Dermis microvascular lymphatic vessel endothelial cell (primary cell): ENCODE results near the gene COL25A1. TPM values are rescaled to one million over a fixed set of nuclear protein-coding genes. Genes with fewer than 3 reads are reported as not detected.
"Not testable (repeated sequence)": the region's sequence is repeated elsewhere in the genome, so short reads cannot be mapped to it uniquely, and the experiment has no call there.

Experiments used
- DNase-seq, 2 donors: peaks; one replicate each; pipeline versions ENCODE4 v3.0.0 to v3.0.0-alpha.2; 2010; ENCODE audit warnings: low read depth in 2 of 2
- total RNA-seq: library from RNA; depleted of rRNA; stranded (reverse); fragments of >200 nt; gene quantifications from 2 replicates; pipeline ENCODE4 v1.2.1, GENCODE V29; 2014

Gene COL25A1
- total RNA-seq, 1 donor from 2014 or later, result 0.13 TPM

- no peak for DNase-seq
Measured at GRCh38 chr4:109067508-109068235, 234.8 kb downstream of the COL25A1 start.

GRCh38 chr4:109065006-109065405 is 237.5 kb downstream of the COL25A1 start:
- DNase-seq, result no peak

- no peak for DNase-seq
Measured at GRCh38 chr4:109053257-109053656, 249.2 kb downstream of the COL25A1 start.

GRCh38 chr4:109052821-109053220 is 249.6 kb downstream of the COL25A1 start:
- DNase-seq, result no peak

- no peak for DNase-seq
Measured at GRCh38 chr4:109051054-109051453, 251.4 kb downstream of the COL25A1 start.

GRCh38 chr4:109049926-109050325 is 252.5 kb downstream of the COL25A1 start:
- no peak for DNase-seq

GRCh38 chr4:109046471-109047201 is 255.8 kb downstream of the COL25A1 start:
- peak in 1 of 2 donors; percentile 10 for DNase-seq

GRCh38 chr4:109044431-109044830 is 258.0 kb downstream of the COL25A1 start:
- DNase-seq, result no peak

GRCh38 chr4:109043286-109043685 is 259.2 kb downstream of the COL25A1 start:
- DNase-seq, result no peak

GRCh38 chr4:109041463-109042360 is 260.7 kb downstream of the COL25A1 start:
- DNase-seq, result no peak

GRCh38 chr4:109040441-109040840 is 262.0 kb downstream of the COL25A1 start:
- DNase-seq, result peak in 1 of 2 donors; percentile 36

- no peak for DNase-seq
Measured at GRCh38 chr4:109037026-109037425, 265.4 kb downstream of the COL25A1 start.

- no peak for DNase-seq
Measured at GRCh38 chr4:109033993-109034392, 268.5 kb downstream of the COL25A1 start.

GRCh38 chr4:109032671-109033070 is 269.8 kb downstream of the COL25A1 start:
- no peak for DNase-seq

GRCh38 chr4:109029987-109030386 is 272.5 kb downstream of the COL25A1 start:
- peak in 1 of 2 donors; percentile 7 for DNase-seq

GRCh38 chr4:109027016-109027500 is 275.4 kb downstream of the COL25A1 start:
- DNase-seq, result peak in 1 of 2 donors; percentile 59

- peak in 1 of 2 donors; percentile 35 for DNase-seq
Measured at GRCh38 chr4:109026588-109026987, 275.9 kb downstream of the COL25A1 start.

- no peak for DNase-seq
Measured at GRCh38 chr4:109025471-109026076, 276.9 kb downstream of the COL25A1 start.

GRCh38 chr4:109022961-109023360 is 279.5 kb downstream of the COL25A1 start:
- DNase-seq, result peak in 1 of 2 donors; percentile 57

- DNase-seq, result not testable (repeated sequence)
Measured at GRCh38 chr4:109021630-109022029, 280.8 kb downstream of the COL25A1 start.

- no peak for DNase-seq
Measured at GRCh38 chr4:109020861-109021260, 281.6 kb downstream of the COL25A1 start.
